Common myeloid progenitor, CD34-positive (primary cell): ENCODE results near the gene XCL2. TPM values are rescaled to one million over a fixed set of nuclear protein-coding genes. Genes with fewer than 3 reads are reported as not detected.
"Not testable (repeated sequence)": the region's sequence is repeated elsewhere in the genome, so short reads cannot be mapped to it uniquely, and the experiment has no call there.

Source experiments
- CTCF ChIA-PET: fragments of 350-600 bp; sonication (Branson Sonifier 250); formaldehyde crosslinking; loops from one replicate; lab custom pipeline; 2021; ENCODE audit warnings: antibody characterized with exemption; lab: Charles Lee
- POLR2A ChIA-PET: fragments of 350-600 bp; sonication (Branson Sonifier 250); formaldehyde crosslinking; loops from one replicate; lab custom pipeline; 2021; ENCODE audit warnings: antibody characterized with exemption; lab: Charles Lee
- DNase-seq, 3 donors: peaks; one replicate each; pipeline versions ENCODE4 v3.0.0 to v3.0.0-alpha.2; 2013
- H3K27ac ChIP-seq, 2 experiments: 1 replicate in 1 of 2; 2 replicates in 1 of 2; pipeline ENCODE4 v1.7.0; 2013; ENCODE audit warnings: inconsistent platforms in 2 of 2, low read length in 2 of 2, mild to moderate bottlenecking in 2 of 2, low read depth in 1 of 2, moderate library complexity in 1 of 2; ENCODE audit not compliant: severe bottlenecking in 2 of 2, insufficient read depth in 1 of 2, poor library complexity in 1 of 2
- H3K27me3 ChIP-seq, 5 experiments: replicated peaks in 2 of 5; 1 replicate in 3 of 5; 2 replicates in 2 of 5; pipeline versions ENCODE4 v1.6.1 to v1.7.0; 2013; ENCODE audit warnings: low read length in 4 of 5, mild to moderate bottlenecking in 2 of 5, moderate library complexity in 2 of 5, inconsistent platforms in 1 of 5; ENCODE audit not compliant: insufficient read depth in 5 of 5, control insufficient read depth in 4 of 5
- H3K36me3 ChIP-seq, 4 experiments: 1 replicate in 2 of 4; 2 replicates in 2 of 4; pipeline versions ENCODE4 v1.6.1 to v1.7.0; 2013; ENCODE audit warnings: low read length in 3 of 4, control low read depth in 1 of 4, mild to moderate bottlenecking in 1 of 4; ENCODE audit not compliant: control insufficient read depth in 4 of 4, insufficient read depth in 4 of 4
- H3K4me1 ChIP-seq, 4 experiments: 1 replicate in 3 of 4; 2 replicates in 1 of 4; pipeline versions ENCODE4 v1.6.1 to v1.7.1; 2013; ENCODE audit warnings: low read length in 3 of 4, mild to moderate bottlenecking in 3 of 4, control low read depth in 1 of 4, inconsistent platforms in 1 of 4, moderate library complexity in 1 of 4; ENCODE audit not compliant: control insufficient read depth in 4 of 4, insufficient read depth in 4 of 4; ENCODE audit errors: control extremely low read depth in 1 of 4
- H3K4me3 ChIP-seq, 7 experiments: 1 replicate in 4 of 7; 2 replicates in 3 of 7; pipeline versions ENCODE4 v1.5.1 to v1.7.0; 2013; ENCODE audit warnings: mild to moderate bottlenecking in 7 of 7, low read length in 6 of 7, moderate library complexity in 6 of 7, inconsistent platforms in 2 of 7, low read depth in 2 of 7, control low read depth in 1 of 7; ENCODE audit not compliant: insufficient read depth in 4 of 7, control insufficient read depth in 1 of 7; ENCODE audit errors: extremely low read depth in 1 of 7
- H3K9me3 ChIP-seq, 5 experiments: 1 replicate in 4 of 5; 2 replicates in 1 of 5; pipeline versions ENCODE4 v1.6.1 to v1.7.1; 2013; ENCODE audit warnings: low read length in 4 of 5, mild to moderate bottlenecking in 2 of 5, inconsistent platforms in 1 of 5, low read depth in 1 of 5, moderate library complexity in 1 of 5; ENCODE audit not compliant: control insufficient read depth in 4 of 5, insufficient read depth in 2 of 5; ENCODE audit errors: control extremely low read depth in 1 of 5
- WGBS: methylation state at CpG from one replicate; pipeline ENCODE4 v1.1.5; 2013; ENCODE audit not compliant: insufficient coverage; 5-methylcytosine and 5-hydroxymethylcytosine counted together
- polyA plus RNA-seq: library from polyadenylated mRNA; unstranded; fragments of 120-200 nt; gene quantifications from one replicate; pipeline ENCODE4 v1.2.1, GENCODE V29; 2013

XCL2 gene, protein sequence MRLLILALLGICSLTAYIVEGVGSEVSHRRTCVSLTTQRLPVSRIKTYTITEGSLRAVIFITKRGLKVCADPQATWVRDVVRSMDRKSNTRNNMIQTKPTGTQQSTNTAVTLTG
- polyA plus RNA-seq: not detected

- H3K27me3 ChIP-seq, H3K9me3 ChIP-seq, POLR2A ChIA-PET, CTCF ChIA-PET, DNase-seq, H3K4me1 ChIP-seq, H3K4me3 ChIP-seq, H3K27ac ChIP-seq, H3K36me3 ChIP-seq: not testable (repeated sequence)
- 45% methylated on average over 2 of the region's 8 CpGs for WGBS
These were observed at the start of gene XCL2 for GRCh38 chr1:168543840-168544498. XCL2 (minus strand) TSS chr1:168543997; CDS start chr1:168543964, 33 bp downstream.

DNA sequence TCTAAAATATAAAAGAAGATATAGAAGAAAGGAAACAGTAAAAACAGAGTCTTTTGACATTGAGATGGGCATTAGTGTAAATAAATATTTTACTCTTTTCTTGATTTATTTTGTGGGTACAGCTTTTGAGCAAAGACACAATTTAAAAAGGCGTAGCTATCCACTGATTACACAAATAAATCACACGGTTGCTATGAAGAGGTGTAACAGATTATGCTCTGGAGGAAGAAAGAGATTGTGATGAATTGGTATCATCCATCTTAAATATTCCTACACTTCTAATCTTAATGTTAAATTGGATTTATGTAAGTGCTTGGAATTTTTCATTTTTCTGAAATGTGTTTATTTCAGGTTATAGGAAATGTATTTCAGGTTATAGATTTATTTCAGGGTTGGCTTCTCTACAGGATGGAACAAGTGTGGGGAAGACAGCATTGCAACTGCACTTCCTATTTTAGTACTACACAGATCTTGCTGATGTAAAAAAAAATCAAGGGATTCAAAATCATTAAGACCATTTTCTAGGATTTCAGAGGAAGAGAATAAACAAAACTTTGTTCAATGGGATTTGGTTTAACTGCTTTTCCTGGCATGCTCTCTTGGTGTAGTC lies 47.9 kb upstream of the XCL2 start:
- no peaks in the 10 kb centered on the region for H3K27me3 ChIP-seq
- ChIA-PET POLR2A (no interaction called here), CTCF (interaction anchor here (1.1 to 2.1 kb wide), 2 partner anchors 9 to 12 kb away, joined by 4 to 8 read pairs; no protein-coding TSS in a partner anchor)
- H3K36me3 ChIP-seq: no peaks in the 10 kb centered on the region
- no peak overlapping the region for H3K27ac ChIP-seq
- no peaks in the 10 kb centered on the region for H3K4me1 ChIP-seq
- no CpG with 5 or more reads among the region's 2 CpGs for WGBS
- peaks cover 0 to 2% (median 2%) of the 10 kb centered on the region in 5 experiments for H3K9me3 ChIP-seq
- no peak overlapping the region for H3K4me3 ChIP-seq
- DNase-seq: no peak

DNA sequence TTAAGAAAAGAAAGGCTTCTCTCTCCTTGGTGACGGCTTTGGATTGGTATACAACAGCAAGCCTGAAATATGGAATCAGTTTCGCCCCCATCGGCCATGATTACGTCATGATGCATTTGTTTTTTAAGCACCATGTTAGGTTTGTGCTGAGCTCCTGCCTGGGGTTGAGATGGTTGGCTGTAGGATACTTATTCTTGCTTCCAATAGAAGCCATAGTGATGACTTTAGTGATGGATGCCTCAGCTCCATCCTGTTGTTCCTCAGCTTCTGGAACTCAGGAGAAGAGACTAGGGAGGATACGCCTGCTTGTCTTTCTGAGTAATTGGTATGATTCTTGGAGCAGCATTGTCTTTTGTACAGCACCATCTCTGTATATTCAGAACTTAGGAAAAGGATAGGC lies 47.3 kb upstream of the XCL2 start:
- ChIA-PET CTCF (interaction anchor here (1.1 to 2.1 kb wide), 2 partner anchors 8 to 13 kb away, joined by 4 to 8 read pairs; no protein-coding TSS in a partner anchor), POLR2A (no interaction called here)
- Histone ChIP-seq H3K27me3 (no peaks in the 10 kb centered on the region), H3K9me3 (peaks cover 0 to 2% (median 2%) of the 10 kb centered on the region in 5 experiments), H3K4me3 (no peak overlapping the region), H3K36me3 (no peaks in the 10 kb centered on the region), H3K4me1 (no peaks in the 10 kb centered on the region), H3K27ac (no peak overlapping the region)
- DNase-seq: no peak
- WGBS: 91% methylated on average over 4 of the region's 5 CpGs

GRCh38 chr1:168589167-168589566 lies 45.4 kb upstream of the XCL2 start:
- no peak for DNase-seq
- no peak overlapping the region for H3K27ac ChIP-seq
- no CpG with 5 or more reads among the region's 2 CpGs for WGBS
- H3K36me3 ChIP-seq: no peaks in the 10 kb centered on the region
- CTCF ChIA-PET: no interaction called here
- POLR2A ChIA-PET: no interaction called here
- no peak overlapping the region for H3K4me3 ChIP-seq
- no peaks in the 10 kb centered on the region for H3K4me1 ChIP-seq
- H3K9me3 ChIP-seq: peaks cover 0 to 2% (median 2%) of the 10 kb centered on the region in 5 experiments
- H3K27me3 ChIP-seq: no peaks in the 10 kb centered on the region

DNA sequence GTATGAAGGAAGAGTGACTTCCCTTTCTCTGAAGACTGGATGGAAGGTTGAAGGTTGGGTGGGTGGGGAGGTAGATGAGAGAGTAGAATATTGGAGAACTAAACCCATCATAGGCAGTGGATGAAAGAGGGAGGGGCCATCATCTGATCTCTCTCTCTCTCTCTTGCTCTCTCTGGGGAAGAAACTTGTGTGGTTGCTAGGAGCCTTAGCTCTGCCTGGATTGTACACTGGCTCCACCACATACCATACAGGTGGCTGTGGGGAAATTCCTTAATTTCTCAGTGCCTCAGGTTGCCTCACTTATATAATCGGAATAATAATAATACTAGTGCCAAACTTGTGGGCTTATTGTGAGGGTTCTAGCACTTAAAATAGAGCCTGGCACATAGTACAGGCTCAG lies 42.1 kb upstream of the XCL2 start:
- no CpG with 5 or more reads among the region's 1 CpG for WGBS

DNA sequence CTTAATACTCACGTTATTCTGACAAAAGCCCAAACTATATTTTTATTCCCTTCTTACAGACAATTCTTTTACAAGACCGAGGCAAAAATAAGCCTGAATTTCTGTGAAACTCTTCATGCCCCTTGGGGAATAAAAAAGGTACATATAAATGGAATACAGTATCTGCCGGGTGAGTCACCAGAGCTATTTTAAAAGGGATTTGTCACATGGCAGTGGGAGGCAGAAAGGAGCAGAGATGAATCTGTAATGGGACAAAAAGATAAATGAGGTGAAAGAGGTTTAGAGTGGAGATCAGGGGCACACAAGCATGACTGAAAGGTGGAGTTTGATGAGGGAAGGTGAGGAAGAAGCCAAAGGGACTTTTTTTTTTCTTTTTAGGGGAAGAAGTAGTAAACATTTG lies 41.4 kb upstream of the XCL2 start:
- ChIA-PET POLR2A (no interaction called here), CTCF (interaction anchor here (1.0 to 1.3 kb wide), 2 partner anchors 18 to 142 kb away, joined by 3 to 4 read pairs; no protein-coding TSS in a partner anchor)
- no peak for DNase-seq
- H3K27ac ChIP-seq: no peak overlapping the region
- H3K27me3 ChIP-seq: no peaks in the 10 kb centered on the region
- peaks cover 0 to 2% (median 2%) of the 10 kb centered on the region in 5 experiments for H3K9me3 ChIP-seq
- no peaks in the 10 kb centered on the region for H3K36me3 ChIP-seq
- 100% methylated on average over 2 of the region's 3 CpGs for WGBS
- no peak overlapping the region for H3K4me3 ChIP-seq
- H3K4me1 ChIP-seq: no peaks in the 10 kb centered on the region

More for the DNA sequence above, 42.1 kb upstream of the XCL2 start:
- Histone ChIP-seq H3K36me3 (no peaks in the 10 kb centered on the region), H3K9me3 (peaks cover 0 to 2% (median 2%) of the 10 kb centered on the region in 5 experiments), H3K27me3 (no peaks in the 10 kb centered on the region), H3K4me1 (no peaks in the 10 kb centered on the region), H3K4me3 (no peak overlapping the region), H3K27ac (no peak overlapping the region)
- ChIA-PET CTCF (interaction anchor here (1.7 kb wide), 1 partner anchor 147 kb away, joined by 6 read pairs; no protein-coding TSS in a partner anchor), POLR2A (no interaction called here)
- DNase-seq: no peak

- Histone ChIP-seq H3K36me3 (no peaks in the 10 kb centered on the region), H3K4me1 (no peaks in the 10 kb centered on the region), H3K27ac (no peak overlapping the region), H3K27me3 (no peaks in the 10 kb centered on the region), H3K4me3 (no peak overlapping the region), H3K9me3 (peaks cover 0 to 2% (median 2%) of the 10 kb centered on the region in 5 experiments)
- DNase-seq: no peak
- 100% methylated on average over 6 of the region's 6 CpGs for WGBS
- POLR2A ChIA-PET: no interaction called here
- CTCF ChIA-PET: interaction anchor here (1.9 kb wide), 1 partner anchor 144 kb away, joined by 7 read pairs; no protein-coding TSS in a partner anchor
These were observed 39.8 kb upstream of the XCL2 start for GRCh38 chr1:168583571-168583970.
